ENCODE data around the gene ADIRF. TPM values are rescaled to one million over a fixed set of nuclear protein-coding genes. Genes with fewer than 3 reads are reported as not detected.
A peak's percentile ranks its signal among the peaks of the same experiment; 100 is the strongest.

ADIRF gene
- total RNA-seq, 4 donors from 2014 or later = 504 to 829 (median 668) TPM

GRCh38 chr10:86958901-86959736 lies 9.2 kb upstream of the ADIRF start:
- peak; percentile 79 for ATAC-seq (ENCODE audit: low FRiP score)
- DNase-seq (ENCODE audit: low spot score) = no peak
- no peak for TF ChIP-seq CTCF (IDR thresholded peaks at IDR 0.05)

- no peak for ATAC-seq (ENCODE audit: low FRiP score)
- DNase-seq (ENCODE audit: low spot score) = no peak
- no peak for TF ChIP-seq CTCF (IDR thresholded peaks at IDR 0.05)
These were observed 8.6 kb upstream of the ADIRF start for GRCh38 chr10:86959737-86960002.

- no peak for DNase-seq (ENCODE audit: low spot score)
- peak; percentile 72 for ATAC-seq (ENCODE audit: low FRiP score)
- TF ChIP-seq CTCF (IDR thresholded peaks at IDR 0.05) = peak in 2 of 3 donors; percentile 76 to 99
These were observed 8.0 kb upstream of the ADIRF start for GRCh38 chr10:86960003-86960862.

GRCh38 chr10:86960863-86961434 lies 7.3 kb upstream of the ADIRF start:
- TF ChIP-seq CTCF (IDR thresholded peaks at IDR 0.05) = no peak
- ATAC-seq (ENCODE audit: low FRiP score) (no peak), DNase-seq (ENCODE audit: low spot score) (no peak)

GRCh38 chr10:86961481-86962091 lies 6.7 kb upstream of the ADIRF start:
- no peak for DNase-seq (ENCODE audit: low spot score)
- no peak for TF ChIP-seq CTCF (IDR thresholded peaks at IDR 0.05)
- ATAC-seq (ENCODE audit: low FRiP score) = no peak

- DNase-seq (ENCODE audit: low spot score) (no peak), ATAC-seq (ENCODE audit: low FRiP score) (no peak)
- no peak for TF ChIP-seq CTCF (IDR thresholded peaks at IDR 0.05)
These were observed 5.9 kb upstream of the ADIRF start for GRCh38 chr10:86962136-86962980.

Data from omental fat pad (tissue), 4 donors.